Fibroblast of mammary gland (primary cell): Measurements from ENCODE around the gene GTF3C1.
A peak's percentile ranks its signal among the peaks of the same experiment; 100 is the strongest.

Experiments used
- DNase-seq: peaks from one replicate; pipeline ENCODE4 v3.0.0-alpha.2; 2010; ENCODE audit warnings: low read depth
- H3K4me3 ChIP-seq: 2 replicates; pipeline ENCODE4 v1.5.1; 2011; ENCODE audit warnings: low read depth, mild to moderate bottlenecking, low read length, moderate library complexity; ENCODE audit not compliant: control insufficient read depth
- TF ChIP-seq, protein P1 (sequence below): conservative IDR thresholded peaks from 2 replicates; pipeline ENCODE4 v1.5.1; 2011; ENCODE audit warnings: low read depth, low read length, inconsistent platforms; ENCODE audit not compliant: control insufficient read depth, insufficient read depth

GTF3C1 gene

DNA sequence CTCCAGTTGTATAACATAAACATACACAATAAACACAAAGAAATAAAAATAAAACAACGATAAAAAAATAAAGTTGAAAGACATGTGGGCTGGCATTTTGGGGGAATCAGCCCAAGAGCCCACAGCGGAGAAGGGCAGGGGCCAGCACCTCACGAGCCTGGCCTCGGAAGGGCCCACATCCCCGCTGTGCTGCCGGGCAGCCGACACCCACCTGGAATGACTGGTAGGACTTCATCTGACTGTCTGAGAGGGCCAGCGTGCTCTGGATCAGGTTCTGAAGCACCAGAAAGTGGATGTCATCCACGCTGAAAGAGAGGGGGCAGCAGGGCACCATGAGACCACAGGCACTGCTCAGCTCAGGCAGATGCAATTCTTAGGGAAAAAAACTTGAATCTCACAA, 73.5 kb downstream of the GTF3C1 start:
- no peak overlapping the region for H3K4me3 ChIP-seq
- DNase-seq: no peak
- TF ChIP-seq, protein P1, sequence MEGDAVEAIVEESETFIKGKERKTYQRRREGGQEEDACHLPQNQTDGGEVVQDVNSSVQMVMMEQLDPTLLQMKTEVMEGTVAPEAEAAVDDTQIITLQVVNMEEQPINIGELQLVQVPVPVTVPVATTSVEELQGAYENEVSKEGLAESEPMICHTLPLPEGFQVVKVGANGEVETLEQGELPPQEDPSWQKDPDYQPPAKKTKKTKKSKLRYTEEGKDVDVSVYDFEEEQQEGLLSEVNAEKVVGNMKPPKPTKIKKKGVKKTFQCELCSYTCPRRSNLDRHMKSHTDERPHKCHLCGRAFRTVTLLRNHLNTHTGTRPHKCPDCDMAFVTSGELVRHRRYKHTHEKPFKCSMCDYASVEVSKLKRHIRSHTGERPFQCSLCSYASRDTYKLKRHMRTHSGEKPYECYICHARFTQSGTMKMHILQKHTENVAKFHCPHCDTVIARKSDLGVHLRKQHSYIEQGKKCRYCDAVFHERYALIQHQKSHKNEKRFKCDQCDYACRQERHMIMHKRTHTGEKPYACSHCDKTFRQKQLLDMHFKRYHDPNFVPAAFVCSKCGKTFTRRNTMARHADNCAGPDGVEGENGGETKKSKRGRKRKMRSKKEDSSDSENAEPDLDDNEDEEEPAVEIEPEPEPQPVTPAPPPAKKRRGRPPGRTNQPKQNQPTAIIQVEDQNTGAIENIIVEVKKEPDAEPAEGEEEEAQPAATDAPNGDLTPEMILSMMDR: no peak

DNA sequence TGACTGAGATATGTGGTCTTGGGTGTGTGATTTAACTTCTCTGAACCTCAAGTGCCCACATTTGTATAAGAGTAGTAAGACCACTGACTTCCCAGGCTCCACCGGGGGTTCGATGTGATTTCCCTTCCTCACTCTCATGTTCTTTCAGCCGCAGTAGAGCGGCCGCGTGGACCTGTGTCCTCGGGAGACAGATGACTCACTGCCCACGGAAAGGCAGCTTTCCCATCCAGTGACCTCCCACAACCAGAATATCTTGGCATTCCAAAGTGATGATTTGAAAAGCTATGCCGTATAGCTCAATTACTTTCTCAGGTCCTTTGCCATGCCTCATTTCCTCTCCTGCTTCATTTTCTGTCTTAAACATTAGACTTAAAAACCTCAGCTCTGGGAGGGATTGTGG, 74.2 kb downstream of the GTF3C1 start:
- TF ChIP-seq, protein P1: no peak
- H3K4me3 ChIP-seq: no peak overlapping the region
- peak; percentile 84 for DNase-seq

DNA sequence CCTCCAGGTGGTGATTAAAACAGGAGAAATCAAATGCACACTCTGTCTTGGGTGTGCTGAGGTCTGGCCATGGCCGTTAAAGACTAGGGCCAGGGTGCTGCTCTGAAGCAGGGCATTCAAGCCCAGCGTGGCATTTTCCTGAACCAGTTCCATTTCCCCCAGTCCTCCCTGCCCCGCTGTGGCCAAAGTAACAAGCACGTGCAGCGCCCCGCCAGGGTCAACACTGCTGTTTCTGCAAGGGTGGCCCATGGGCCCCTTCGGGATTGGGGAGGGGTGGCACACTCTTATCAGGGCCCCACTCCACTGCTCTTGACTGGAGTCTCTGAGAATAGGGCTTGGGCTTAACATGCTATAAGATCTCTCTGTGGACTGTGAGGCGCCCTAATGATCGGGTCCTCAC, 74.8 kb downstream of the GTF3C1 start:
- TF ChIP-seq, protein P1: no peak
- no peak overlapping the region for H3K4me3 ChIP-seq
- DNase-seq: no peak

DNA sequence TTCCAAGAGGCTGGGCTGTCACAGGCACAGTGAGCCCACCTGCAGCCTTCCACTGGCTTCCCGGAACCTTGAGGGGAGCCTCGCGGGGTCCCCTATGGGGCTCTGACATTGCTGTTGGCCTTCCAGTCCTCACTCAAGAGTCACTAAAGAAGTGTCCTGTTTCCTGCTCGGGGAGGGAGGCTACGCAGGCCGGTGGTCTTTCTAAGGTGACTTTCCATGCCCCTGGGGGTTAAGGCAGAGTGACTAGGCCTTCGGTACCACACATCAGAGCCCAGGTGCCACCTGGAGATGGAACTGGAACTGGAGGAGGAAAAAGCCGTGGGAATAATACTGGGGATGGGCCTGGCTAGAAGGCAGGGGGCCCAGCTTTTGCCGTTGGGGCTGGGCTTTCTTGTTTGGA, 75.7 kb downstream of the GTF3C1 start:
- TF ChIP-seq, protein P1: no peak
- no peak overlapping the region for H3K4me3 ChIP-seq
- no peak for DNase-seq

DNA sequence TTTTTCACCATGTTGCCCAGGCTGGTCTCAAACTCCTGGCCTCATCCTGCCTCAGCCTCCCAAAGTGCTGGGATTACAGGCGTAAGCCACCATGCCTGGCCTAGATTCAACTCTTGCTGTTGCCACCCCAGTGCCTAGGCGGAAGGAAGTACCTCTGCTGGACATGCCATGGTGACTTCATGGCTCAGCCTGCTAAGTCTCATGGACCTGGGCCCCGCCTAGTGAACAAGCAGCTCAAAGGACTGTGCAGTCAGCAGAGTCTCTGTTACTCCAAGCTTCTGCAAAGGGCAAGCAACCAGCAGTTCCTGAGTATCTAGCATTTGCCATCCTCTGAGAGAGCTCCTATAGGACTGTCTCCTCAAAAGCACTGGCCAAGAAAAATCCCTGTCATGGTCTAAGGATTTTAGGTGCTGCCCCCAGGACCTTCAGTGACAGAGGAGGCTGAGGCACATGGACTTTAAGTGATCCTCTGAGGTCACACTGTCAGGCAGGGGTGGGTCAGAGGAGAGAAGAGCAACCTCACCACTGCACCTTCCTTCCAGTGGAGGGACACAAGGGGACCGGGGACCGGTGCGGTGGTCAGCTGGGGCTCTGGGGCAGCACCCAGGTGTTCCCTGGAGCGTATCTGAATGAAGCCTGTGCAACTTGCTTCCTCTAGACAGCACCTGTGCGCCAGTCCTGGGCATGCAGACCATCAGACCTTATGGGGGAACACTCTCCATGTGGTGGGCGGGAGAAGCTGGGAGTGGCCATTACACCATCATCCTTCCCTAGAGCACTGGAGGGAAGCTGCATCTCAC, 76.4 kb downstream of the GTF3C1 start:
- TF ChIP-seq, protein P1: no peak
- no peak overlapping the region for H3K4me3 ChIP-seq
- no peak for DNase-seq

DNA sequence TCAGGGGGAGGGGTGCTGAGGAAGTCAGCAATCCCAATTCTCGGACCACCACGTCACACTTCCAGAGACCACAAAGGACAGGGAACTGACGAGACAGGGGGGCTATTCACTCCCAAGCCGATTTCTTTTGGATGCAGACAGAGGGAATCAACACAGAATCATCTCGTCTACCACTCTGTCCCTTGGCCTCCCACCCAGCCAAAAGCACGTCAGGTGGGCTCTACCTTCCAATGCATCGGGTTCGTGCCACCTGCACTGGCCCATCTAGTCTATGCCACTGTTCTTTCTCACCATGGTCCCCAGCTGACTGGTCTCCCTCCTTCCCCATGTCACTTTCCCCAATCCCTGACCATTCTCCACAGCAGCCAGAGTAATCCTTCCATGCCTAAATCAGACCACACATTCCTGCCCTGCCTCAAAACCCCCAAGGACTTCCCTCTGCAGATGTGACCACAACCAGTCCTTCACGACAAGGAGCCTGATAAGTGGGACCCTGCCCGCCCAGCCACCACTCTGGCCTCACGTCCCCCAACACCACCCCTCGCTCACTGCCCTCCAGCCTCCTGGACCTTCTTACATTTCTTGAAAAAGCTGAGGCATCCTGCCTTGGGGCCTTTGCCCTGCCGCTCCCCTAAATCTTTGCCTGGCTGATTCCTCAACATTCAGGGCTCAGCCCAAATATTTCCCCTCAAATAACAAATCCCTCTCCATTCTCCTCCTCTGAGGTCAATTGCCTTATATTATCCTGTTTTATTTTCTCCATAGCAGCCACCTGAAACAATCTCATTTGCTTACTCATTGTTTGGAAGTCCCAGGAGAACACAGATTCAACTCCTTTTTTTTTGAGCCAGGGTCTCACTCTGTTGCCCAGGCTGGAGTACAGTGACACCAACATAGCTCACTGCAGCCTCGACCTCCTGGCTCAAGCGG, 77.4 kb downstream of the GTF3C1 start:
- TF ChIP-seq, protein P1: no peak
- DNase-seq: peak; percentile 20
- no peak overlapping the region for H3K4me3 ChIP-seq
